Activated CD4-positive, alpha-beta T cell treated with anti-CD3 and anti-CD28 coated beads for 48 hours (primary cell): ENCODE data around the gene TRIM13.
"Not testable (repeated sequence)": the region's sequence is repeated elsewhere in the genome, so short reads cannot be mapped to it uniquely, and the experiment has no call there.

Experiments used
- DNase-seq: peaks from one replicate; pipeline ENCODE4 v3.0.0-alpha.2; 2020

The TRIM13 gene

GRCh38 chr13:49997955-49998354 is 1.1 kb downstream of the TRIM13 start:
- DNase-seq = no peak

DNA sequence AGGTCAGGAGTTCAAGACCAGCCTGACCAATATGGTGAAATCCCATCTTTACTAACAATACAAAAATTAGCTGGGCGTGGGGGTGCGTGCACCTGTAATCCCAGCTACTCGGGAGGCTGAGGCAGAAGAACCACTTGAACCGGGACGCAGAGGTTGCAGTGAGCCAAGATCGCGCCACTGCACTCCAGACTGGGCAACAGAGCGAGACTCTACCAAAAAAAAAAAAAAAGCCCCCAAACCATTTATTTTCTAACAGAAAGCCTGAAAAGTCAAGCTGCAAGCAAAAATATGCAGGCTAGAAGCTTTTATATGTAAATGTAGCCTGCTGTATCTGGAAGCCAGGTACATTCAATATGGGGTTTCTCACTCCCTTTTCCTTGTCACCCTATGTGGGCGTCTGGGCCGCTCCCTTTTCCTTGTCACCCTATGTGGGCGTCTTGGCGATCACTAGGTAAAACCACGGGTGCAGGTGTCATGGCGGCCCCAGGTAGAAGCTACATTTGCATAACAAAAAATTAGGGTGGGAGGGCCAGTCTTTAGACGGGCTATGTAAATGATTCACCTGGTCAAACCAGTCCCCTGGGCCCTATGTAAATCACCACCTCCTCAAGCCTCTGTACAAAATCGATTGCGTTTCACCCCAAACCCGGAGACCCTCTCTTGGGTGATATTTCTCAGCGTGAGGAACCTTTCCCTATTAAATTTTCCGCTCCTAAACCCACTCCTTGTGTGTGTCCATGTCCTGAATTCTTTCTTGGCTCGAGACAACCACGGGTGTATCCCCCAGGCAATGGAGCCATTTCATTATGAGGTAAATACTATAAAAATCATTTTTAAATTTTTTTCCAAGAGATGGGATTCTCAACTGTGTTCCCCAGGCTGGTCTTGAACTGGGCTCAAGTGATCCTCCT is 2.1 kb downstream of the TRIM13 start:
- DNase-seq = no peak

DNA sequence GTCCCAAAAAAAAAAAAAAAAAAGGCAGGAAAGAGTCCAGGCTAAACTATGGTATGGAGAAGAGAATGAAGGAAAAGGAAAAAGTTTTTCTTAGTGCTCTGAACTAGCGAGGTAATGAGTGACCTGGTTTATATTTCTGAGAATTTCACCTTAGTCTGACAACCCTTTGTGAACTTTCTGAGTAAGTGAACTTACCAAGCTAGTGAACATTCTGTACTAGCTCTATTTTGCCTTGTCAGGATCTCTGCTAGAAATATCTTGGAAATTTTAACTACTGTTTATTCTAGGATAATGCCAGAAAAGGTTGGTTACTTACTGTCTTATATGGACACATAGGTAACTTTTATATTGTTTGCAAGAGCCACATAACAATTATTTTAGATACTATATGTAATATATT is 4.4 kb downstream of the TRIM13 start:
- DNase-seq = no peak

DNA sequence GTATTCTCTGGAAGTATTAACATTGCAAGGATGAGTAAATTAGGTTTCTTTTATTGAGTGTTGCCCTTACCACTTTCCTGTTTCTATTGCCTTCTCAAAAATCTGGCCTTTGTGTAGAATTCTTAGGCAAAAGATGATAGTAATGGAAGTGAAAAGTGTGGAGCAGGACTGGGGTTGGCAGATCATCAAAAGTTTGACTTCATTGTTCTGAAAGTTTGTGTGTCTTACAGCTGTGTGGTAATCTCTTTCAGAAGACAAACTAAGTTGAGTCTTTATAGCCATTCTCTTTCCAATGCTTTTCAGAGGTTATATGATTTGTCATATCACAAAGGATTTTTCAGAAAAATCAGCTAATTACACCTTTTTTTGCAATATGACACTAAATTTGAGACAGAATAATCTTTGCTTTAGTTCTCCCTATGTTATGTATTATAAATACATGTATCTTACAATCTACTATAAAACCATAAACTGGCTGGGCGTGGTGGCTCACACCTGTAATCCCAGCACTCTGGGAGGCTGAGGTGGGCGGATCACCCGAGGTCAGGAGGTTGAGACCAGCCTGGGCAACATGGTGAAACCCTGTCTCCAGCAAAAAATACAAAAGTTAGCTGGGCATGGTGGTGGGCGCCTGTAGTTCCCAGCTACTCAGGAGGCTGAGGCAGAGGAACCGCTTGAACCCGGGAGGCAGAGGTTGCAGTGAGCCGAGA is 9.7 kb downstream of the TRIM13 start:
- DNase-seq = no peak

- DNase-seq = no peak
Observed at GRCh38 chr13:50011461-50011860, 14.6 kb downstream of the TRIM13 start.

GRCh38 chr13:50012396-50013169 is 15.7 kb downstream of the TRIM13 start:
- no peak for DNase-seq

- no peak for DNase-seq
Observed at GRCh38 chr13:50014386-50014785, 17.5 kb downstream of the TRIM13 start.

DNA sequence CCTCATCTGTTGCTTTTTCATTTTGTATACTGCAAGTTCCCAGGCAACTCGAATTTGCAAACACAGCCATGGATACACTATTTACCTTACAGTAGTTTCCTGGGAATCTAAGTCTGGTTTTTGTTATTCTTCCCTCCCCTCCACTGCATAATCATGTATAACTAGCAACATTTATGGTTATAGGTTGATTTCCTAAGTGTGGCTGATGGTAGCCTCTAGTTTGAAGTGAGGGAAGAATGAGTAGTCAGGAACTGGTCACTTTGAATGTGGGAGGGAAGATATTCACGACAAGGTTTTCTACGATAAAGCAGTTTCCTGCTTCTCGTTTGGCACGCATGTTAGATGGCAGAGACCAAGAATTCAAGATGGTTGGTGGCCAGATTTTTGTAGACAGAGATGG is 18.4 kb downstream of the TRIM13 start, which contains the start of gene KCNRG:
KCNRG (plus strand) TSS at position 187 of the 400 bp plus-strand sequence; CDS start at position 237, 50 bp downstream.
- no peak for DNase-seq

DNA sequence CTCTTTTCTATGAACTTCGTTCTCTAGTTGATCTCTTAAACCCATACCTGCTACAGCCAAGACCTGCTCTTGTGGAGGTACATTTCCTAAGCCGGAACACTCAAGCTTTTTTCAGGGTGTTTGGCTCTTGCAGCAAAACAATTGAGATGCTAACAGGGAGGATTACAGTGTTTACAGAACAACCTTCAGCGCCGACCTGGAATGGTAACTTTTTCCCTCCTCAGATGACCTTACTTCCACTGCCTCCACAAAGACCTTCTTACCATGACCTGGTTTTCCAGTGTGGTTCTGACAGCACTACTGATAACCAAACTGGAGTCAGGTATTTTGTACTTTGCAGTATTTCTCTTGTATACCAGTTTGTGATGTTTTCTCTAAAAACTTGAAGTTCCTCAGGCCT is 18.9 kb downstream of the TRIM13 start:
- DNase-seq = no peak

- DNase-seq = no peak
Observed at GRCh38 chr13:50016444-50016843, 19.6 kb downstream of the TRIM13 start.

GRCh38 chr13:50017819-50018218 is 21.0 kb downstream of the TRIM13 start:
- DNase-seq = no peak

DNA sequence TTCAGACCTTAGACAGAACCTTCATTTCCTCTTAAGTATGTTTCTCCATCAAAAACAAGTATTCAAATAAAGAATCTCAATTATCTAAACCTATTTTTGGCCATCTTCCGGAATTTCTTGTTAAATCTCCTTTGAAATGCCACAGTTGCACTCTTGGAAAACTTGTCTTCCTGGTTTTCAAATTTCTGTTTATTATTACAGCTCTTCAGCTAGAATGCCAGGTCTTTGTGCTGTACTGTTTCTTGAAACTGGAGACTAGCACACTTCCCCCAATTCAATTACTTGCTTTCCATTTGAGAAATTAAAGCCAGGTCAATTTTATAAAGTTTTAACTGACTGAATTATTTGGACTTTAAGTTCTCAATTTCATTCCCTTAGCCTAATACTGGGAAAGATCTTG is 28.6 kb downstream of the TRIM13 start:
- DNase-seq = no peak

- DNase-seq = no peak
Observed at GRCh38 chr13:50026788-50027473, 30.1 kb downstream of the TRIM13 start.

GRCh38 chr13:50030315-50030714 is 33.5 kb downstream of the TRIM13 start:
- no peak for DNase-seq

DNA sequence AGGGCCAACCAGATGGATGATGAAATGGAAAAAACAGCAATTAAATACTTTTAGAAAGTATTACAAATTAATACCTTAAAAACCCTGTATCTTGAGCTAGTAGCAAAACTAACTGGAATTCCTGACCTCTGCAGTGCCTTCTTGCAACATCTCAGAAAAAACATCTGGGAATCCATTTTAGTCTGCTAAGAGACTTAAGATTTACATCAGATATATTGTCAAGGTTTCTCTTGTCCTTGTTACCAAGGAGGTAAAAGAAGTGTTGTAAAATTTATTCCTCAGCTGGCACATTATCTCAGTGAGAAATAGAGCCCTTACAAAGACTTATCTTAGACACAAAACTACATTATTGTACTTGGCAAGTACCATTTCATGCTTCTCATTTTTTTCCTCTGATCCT is 36.9 kb downstream of the TRIM13 start:
- DNase-seq = no peak

DNA sequence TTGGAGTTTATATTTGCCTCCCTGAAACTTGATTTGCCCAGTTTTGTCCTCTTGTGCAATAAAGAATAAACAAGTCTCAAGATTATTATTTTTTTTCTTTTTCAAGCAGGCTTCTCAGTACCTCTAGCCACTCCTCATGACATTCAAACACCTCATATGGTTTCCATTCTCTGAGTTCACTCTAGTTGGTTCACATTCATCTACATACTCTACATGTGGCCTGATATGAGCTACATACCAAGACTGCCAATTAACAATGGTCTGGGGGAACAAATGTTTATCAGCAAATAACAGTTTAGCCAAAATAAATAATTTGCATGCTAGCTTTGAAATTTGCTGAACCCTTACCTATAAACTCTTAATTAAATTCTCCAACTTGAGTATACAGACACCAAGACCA is 40.9 kb downstream of the TRIM13 start:
- no peak for DNase-seq

GRCh38 chr13:50038266-50038665 is 41.4 kb downstream of the TRIM13 start:
- no peak for DNase-seq

GRCh38 chr13:50052478-50052877 is 55.6 kb downstream of the TRIM13 start:
- no peak for DNase-seq

DNA sequence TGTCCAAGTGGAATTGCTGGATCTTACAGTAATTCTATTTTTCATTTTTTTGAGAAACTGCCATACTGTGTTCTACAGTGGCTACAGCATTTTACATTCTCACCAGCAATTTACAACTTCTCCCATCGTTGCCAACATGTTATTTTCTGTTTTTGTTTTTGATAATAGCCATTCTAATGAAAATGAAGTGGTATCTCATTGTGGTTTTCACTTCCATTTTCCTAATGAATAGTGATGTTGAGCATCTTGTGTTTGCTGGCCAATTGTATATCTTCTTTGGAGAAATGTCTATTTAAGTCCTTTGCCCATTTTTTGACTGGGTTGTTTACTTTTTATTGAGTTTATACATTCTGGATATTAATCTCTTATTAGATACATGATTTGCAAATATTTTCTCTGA is 57.0 kb downstream of the TRIM13 start:
- no peak for DNase-seq

DNA sequence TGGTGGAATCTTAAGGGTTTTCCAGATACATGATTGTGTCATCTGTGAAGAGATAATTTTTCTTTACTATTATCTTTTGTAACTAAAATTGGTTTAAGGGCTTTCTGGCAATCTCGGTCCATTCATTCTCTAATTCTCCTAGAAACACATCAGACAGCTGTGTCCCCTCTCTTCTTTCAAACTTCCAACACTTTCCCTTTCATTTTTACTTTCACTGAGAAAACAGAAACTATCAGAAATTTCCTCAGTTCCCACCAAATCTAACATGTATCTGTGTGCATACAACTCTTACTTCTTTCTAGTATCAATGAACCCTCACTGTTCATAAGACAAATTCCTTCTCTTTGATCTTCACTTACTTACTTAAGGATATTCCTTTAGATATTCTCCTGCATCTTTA is 58.6 kb downstream of the TRIM13 start:
- no peak for DNase-seq

DNA sequence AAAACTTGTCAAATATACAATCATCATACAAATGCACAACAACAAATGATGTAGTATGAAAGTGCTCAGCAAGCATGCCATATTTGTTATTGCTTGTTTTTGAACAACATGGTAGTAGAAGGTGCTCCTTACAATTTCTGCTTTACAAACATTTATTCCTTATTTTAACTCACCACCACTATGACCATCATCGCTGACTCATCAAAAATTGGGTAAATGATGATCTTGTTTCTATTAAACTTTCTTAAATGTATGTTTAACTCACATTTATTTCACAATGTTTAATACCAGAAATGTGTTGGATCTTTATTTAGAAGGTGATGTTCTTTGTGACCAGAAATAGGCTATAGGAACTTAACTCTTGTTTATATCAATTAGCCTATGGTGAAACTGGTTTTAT is 63.9 kb downstream of the TRIM13 start:
- no peak for DNase-seq

DNA sequence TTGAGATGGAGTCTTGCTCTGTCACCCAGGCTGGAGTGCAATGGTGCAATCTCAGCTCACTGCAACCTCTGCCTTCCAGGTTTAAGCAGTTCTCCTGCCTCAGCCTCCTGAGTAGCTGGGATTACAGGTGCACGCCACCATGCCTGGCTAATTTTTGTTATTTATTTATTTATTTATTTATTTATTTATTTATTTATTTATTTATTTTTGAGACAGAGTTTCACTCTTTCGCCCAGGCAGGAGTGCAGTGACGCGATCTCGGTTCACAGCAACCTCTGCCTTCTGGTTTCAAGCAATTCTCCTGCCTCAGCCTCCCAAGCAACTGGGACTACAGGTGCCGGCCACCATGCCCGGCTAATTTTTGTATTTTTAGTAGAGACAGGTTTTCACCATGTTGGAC is 65.5 kb downstream of the TRIM13 start:
- not testable (repeated sequence) for DNase-seq

- DNase-seq = no peak
Observed at GRCh38 chr13:50065712-50066111, 68.9 kb downstream of the TRIM13 start.
